NOMO-1 treated with DMSO at 0.1 percent for 48 hours (cell line): ENCODE measurements around the gene SH3GL3.
A peak's percentile ranks its signal among the peaks of the same experiment; 100 is the strongest.

Source experiments
- DNase-seq: peaks from one replicate; lab custom pipeline; 2025; ENCODE audit not compliant: unreplicated experiment; lab: John Stamatoyannopoulos, UW

Gene SH3GL3

DNA sequence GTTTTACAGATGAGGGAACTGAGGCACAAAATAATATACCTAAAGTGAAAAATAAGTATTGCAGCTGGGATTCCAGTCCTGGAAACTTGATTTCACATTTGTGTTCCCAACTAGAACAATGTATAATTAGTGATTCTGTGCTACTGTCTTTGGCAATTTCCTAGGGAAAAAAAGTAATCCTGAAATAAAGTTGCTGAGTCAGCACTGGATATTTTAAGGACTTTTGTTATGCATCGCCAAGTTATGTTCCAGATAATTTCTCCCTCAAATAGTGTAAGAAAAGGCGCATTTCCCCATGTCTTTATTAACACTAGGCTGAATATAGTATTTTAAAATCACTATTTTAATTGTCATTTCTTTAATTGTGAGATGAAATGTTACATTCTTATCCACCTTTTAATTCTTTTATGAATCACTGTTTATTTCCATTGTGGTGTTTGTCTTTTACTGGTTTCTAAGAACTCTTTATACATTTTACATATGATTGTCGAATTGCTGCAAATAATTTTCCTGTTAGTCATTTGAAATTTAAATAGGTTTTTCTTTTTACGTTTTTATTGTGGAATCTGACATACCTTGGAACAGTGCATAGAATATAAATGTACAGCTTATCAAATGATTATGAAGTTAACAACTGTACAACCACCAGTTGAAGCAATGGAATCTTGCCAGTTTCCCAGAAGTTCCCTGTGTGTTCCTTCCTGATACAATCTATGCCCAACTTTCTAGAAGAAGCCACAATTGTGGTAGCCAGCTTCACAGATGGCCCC lies 56.6 kb downstream of the SH3GL3 start:
- DNase-seq, result no peak

DNA sequence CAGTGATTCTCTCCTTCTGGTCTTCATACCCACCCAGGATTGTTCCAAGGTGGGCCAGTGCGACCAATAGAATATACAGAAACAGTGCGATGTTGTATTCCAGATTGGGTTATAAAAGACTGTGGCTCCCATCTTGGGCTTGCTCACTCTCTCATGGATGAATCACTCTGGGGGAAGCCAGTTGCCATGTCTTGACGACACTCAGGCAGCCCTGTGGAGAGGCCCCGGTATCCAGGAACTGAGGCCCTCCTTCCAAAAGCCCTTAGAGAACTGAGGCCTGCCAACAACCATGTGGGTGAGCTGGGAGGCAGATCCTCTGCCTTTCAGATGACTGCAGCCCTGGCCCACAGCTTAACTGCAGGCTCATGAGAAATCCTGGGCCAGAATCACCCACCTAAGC lies 57.2 kb downstream of the SH3GL3 start:
- DNase-seq, result no peak

DNA sequence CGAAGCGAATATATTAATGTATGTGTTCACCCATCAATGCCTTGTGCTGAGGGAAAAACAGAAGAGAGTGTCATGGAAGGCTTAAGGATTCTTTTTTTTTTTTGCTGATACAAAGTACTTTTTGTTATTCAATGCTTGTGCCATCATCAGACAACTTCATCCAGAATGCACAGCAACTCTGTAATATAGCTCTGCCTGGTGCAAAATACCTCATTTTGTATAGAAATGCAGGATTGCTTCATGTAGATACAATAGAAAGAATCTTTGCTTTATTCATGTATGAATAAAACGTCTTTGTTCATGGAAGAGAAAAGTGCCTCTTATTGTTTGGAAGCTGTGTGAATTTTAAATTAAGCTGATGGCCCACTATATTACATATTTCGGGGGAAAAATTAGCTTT lies 62.9 kb downstream of the SH3GL3 start:
- no peak for DNase-seq

DNA sequence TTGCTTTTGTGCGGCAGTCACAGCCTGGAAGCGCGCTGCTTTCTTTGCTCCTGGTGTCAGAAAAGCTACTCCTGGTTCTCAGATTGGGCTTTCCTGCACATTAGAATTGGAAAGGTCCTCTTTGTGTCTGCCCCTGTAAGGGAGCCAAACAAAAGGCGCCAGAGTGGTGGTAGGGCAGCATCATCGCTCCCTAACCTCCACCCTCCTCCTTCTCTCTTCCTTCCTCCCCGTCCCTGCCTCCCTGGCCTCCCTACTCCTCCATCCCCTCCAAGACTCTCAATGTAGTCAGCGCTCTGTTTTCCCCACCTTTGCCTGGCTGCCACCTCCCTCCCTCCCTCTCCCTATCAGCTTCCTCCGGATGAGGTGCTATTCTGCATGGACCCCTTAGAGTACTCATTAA lies 65.3 kb downstream of the SH3GL3 start:
- no peak for DNase-seq

DNA sequence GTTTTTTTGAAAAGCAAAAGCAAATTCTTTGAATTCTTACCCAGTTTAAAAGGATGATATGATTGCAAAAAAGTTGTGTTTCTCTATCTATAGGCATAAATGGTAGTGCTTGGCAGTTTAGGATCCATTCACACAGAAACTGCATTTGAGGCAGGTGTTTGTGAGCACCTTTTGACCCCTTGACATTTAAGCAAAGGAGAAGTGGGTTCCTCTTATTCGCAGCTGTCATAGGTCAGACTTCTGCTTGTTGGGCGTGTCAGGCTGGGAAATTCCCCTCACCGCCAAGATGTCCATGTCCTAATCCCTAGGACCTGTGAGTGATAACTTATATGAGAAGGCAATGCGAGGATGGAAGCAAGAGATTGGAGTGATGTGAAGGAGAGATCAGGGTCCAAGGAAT lies 67.4 kb downstream of the SH3GL3 start:
- no peak for DNase-seq

DNA sequence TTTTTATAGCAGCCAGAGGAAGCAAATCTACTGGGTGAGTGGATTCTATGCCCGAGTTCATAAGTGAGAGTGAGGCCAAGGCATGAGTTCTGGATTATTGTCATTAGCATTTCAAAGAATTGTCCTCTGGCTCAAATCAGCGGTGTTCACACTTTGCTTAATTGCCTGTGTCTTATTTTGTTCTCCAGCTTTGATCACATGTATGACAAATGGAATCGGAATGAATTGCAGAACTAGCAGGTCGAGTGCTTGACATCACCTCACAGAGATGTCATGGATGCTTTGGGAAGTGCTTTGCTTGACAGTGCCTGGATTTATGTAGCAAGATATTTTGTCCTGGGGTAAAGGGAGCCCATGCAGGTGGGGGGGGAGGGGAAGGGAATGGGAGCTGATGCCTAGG lies 68.0 kb downstream of the SH3GL3 start:
- no peak for DNase-seq

DNA sequence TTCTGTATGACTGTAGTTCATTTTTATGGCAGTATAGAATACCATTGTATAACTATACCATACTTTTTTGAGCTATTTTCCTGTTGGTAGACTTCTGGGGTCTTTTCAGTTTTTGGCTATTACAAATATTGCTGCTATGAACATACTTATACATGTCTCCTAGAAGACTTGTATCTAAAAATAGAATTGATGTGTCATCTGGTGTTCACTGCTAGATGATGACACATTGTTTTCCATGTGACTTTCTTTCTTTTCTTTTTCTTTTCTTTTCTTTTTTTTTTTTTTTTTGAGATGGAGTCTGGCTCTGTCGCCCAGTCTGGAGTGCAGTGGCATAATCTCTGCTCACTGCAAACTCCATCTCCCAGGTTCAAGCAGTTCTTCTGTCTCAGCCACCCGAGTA lies 69.8 kb downstream of the SH3GL3 start:
- no peak for DNase-seq

DNA sequence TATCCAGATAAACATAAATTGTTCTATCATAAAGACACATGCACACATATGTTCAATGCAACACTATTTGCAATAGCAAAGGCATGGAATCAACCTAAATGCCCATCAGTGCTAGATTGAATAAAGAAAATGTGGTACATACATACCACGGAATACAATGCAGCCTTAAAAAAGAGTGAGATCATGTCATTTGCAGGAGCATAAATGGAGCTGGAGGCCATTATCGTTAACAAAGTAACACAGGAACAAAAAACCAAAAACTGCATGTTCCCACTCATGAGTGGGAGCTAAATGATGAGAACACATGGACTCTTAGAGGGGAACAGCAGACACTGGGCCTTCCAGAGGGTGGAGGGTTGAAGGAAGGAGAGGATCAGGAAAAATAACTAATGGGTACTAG lies 79.2 kb downstream of the SH3GL3 start:
- DNase-seq, result no peak

DNA sequence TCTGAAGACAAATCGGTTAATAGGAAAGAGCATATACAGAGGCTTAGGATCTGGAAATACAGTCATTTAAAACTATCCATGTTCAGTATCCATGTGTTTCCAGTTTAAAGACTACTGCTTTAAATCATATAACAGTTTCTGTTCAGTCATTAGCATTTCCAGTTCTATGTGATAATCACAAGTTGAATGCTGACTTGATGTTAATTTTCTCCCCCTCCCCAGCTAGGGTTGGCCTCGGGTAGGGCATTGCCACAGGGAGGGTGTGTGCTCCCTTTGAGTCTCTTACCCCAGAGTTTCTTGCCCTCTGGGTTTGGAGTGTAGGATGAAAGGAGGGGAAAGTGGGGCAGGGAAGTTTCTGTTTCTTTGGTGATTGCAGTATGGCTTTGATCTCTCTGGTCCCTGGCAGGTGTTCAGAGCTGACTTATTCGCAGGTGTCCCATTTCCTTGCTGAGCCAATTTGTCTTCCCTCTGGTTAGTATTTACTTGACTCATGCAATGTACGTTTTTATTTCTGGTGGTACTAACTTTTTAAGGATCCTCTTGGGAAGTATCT lies 86.3 kb downstream of the SH3GL3 start:
- no peak for DNase-seq

DNA sequence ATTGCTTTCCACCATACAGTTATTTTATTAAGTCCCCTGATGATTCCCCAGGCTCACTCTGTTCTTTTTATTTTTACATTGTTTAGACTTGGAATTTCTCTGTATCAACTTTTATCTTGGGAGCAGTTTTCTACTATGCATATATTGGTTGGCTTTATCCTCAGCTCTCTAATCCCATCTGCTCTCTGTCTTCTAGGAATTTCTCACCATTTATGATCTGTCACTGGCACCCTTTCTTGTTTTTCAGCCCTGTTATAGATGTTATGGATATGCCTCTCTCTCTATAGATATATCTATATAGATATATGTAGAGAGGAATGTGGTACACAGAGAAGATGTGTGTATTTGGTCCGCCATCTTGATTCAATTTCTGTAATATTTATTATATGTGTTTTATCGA lies 90.5 kb downstream of the SH3GL3 start:
- DNase-seq, result no peak

DNA sequence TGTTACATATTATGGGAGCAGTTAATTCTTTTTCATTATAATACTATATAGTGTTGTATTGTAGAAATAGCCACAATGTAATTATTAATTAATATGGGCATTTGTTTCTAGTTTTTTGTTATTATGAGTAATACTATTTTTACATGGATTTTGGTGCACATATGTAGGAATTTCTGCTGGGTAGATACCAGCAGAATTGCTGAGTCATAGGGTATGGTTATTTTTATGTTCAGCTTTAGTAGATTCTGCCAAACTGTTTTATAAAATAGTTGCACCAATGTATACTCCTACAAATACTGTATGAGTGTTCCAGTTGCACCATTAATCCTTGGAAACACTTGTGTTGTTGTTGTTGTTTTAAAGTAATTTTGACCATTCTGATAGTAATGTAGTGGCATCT lies 91.5 kb downstream of the SH3GL3 start:
- no peak for DNase-seq

DNA sequence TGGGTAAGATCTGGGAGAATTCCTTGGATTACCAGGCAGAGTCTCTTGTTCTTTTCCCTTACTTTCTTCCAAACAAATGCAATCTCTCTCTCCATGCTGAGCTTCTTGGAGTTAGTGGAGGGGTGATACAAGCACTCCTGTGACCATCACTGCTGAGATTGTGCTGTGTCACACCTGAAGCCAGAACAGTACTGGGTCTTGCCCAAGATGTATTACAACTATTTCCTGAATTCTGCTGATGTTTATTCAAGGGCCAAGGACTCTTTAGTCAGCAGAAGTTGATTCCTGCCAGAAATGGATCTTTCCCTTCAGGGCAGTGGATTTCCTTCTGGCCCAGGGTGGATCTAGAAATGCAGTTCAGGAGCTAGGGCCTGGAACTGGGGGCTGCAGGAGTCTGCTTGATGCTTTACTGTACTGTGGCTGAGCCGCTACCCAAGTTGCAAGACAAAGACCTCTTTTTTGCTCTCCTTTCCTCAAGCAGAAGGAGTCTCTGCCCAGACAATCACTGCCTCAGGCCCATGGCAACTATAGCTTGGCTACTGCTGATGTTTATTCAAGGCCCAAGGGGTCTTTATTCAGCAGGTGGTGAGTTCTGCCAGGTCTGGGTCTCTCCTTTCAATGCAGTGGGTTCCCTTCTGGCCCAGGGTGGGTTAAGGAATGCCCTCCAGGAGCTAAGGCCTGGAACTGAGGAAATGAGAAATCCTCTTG lies 98.8 kb downstream of the SH3GL3 start:
- no peak for DNase-seq

DNA sequence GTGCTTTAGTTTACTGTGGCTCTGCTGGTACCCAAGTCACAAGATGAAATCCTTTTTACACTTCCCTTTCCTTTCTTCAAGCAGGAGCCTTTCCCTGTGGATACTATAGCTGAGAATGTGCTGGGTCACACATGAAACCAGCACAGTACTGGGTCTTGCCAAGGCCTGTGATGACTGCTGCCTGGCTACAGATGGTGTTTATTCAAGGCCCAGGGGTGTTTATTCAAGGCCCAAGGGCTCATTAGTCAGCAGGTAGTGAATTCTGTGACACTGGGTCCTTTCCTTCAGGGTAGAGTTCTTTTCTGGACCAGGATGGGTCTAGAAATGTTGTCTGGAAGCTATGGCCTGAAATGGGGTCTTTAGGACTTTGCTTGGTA lies 99.4 kb downstream of the SH3GL3 start:
- DNase-seq, result no peak

DNA sequence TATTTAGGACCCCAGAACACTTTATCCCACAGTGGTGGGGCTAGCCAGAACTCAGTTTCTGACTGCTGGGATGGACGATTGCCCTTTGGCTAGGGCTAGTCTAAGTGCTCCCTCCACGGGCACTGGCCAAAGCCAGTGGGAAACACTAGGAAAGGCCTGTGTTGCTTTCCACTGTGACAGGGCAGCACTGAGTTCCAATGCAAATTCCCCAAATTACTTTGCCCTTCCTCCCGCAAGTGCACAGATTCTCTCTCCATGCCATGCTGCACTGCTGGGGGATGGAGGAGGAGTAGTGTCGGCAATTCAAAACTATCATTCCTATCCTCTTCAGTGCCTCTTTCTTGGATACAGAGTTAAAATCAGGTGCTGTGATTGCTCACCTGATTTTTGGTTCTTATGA lies 100.0 kb downstream of the SH3GL3 start:
- no peak for DNase-seq

DNA sequence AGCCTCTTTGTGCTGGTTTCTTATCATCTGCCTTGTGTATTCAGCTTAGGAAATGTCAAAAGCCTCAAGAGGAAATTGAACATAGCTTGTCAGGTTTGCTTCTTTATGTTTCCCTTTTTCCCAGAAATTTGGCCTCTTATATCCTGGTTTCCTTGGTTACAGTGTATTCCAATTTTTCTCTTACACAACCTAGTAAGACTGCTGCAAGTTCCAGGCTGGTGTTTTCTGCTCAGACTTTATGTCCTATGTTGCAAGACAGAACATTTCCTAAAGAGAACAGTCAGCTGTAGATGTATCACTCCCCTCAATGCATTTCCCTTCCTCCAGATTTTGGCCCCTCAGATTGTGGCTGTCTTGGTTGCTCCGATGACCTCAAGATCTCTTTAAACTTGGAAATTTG lies 102.5 kb downstream of the SH3GL3 start:
- no peak for DNase-seq

DNA sequence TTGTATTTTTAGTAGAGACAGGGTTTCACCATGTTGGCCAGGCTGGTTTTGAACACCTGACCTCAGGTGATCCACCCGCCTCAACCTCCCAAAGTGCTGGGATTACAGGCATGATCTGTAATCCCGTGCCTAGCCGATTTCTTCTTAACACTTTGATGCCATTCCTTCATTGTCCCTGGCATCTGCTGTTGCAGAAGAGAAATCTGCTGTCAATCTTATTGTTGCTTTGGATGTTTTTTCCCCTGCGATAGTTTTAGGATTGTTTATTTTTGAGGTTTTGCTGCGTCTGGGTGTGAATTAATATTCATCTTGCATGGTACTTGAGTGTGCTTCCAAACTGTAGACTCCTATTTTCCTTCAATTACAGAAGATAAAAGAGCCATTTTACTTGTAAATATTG lies 107.4 kb downstream of the SH3GL3 start:
- no peak for DNase-seq

DNA sequence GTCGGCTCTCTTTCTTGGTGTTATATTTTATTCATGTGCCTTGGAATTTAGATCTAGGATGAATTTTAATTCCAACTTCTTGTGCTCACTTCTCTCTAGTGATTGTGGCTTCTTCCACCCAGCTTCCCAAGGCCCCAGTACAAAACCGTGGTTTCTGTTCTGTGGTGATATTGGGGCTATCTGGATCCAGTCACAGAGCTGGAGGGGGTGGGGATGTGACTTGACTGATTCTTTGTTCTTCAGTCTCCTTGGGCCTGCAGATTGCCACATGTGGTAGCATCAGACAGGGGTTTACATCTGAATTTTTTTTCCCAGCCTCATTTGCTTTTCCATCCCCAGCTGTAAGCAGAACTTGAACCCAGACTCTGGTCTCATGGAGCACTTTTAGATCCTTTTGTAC lies 108.2 kb downstream of the SH3GL3 start:
- DNase-seq, result no peak

DNA sequence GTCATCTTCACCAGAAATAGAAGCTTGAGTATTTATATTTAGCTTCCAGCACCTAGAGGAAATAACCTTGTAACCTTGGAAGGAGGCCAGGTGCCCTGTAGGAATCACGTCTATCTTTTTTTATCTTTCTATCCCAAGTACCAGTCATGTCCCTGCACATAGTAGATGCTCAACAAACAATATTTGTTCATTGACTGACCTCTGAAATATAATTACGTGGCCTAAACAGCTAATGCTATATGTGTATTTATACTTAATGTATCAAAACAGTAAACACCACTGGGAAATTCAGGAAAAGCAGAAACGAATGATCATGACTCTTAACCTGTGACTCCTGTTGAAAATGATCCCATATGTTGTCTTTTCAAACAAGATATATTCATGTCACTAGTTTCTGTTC lies 108.9 kb downstream of the SH3GL3 start:
- DNase-seq, result no peak

DNA sequence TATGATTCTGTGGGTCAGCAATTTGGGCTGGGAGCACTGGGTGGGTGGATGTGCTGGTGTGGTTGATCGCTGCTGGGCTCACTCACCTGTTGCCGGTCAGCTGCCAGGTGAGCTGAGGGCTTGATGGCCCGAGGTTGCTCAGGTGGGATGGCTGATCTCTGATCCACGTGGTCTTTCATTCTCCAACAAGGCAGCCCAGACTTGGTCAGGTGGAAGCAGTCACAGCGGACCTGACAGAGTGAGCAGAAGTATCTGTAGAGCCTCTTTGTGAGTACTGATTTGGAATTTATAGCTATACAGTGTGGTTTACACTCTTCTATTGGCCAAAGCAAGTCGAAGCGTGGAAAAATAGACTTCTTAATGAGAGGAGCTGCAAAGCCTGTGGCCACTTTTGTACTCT lies 109.6 kb downstream of the SH3GL3 start:
- no peak for DNase-seq

DNA sequence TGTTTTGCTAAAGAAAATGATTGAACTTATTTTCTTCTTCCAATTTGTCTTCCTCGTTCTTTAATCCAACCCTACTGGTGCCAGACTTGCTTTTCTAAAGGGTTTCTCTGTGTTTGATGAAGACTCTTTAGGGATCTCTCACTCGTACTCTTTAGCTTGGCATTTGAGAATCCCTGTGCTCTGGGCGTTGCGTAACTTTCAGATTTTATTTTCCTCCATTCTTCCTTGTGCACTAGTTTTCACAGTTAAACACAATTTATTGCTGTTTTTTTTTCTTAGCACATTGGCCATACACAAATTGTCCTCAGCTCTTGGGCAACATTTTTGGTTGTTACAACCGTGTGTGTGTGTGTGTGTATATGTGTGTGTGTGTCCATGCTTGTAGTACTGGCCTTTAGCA lies 111.0 kb downstream of the SH3GL3 start:
- DNase-seq, result no peak

DNA sequence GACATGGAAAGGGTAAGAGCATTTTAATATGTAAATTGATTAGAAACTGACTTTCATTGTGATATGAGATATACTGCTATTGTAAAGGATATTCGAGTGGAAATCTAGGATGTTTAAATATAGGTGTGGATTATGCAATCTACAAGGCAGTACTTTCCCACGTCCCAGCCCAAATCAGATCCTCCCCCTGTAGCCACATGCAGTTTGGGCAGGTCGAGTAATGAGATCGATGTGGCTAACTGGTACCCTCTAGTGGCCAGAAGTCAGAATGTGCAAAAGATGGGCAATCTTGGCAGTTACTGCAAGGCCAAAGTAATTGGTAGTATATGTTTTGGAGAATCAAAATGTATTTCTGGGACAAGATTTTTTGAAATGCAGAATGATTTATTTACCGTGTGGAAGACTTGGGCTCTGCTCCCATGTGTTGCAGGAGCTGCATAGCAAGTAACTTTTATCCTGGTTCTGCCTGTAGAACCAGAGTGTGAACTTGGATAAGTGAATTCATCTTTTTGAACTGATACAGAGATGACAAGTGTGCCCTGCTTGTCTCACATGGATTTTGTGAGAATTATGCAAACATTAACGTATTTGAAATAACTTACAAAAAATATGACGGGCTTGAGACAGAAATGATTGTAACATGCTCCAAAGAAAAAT lies 112.3 kb downstream of the SH3GL3 start:
- peak; percentile 41 for DNase-seq

DNA sequence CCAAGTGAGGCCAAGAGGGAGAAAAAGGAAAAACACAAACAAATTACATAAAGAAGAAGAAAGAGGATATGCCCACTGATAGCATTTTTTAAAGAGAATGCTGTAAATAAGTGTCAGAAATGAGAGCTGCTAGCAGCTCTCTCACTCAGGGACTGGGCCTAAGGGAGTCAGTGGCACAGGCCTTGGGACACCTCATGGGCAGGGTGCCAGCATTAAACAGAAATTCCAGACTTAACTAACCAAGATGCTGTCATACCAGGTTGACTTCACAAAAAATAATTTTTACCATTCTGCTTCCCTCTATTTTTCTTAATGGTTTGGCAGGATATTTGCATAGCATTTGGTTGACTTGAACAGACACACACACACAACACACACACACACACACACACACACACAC lies 114.5 kb downstream of the SH3GL3 start:
- DNase-seq, result no peak
